GM21529 (cell line): Measurements from ENCODE around the gene SLC6A1.
A peak's percentile ranks its signal among the peaks of the same experiment; 100 is the strongest.

Source experiments
- ATAC-seq: cut with Tn5 transposase; IDR thresholded peaks from one replicate; pipeline ENCODE4 v1.9.1; 2021; ENCODE audit not compliant: unreplicated experiment

Gene SLC6A1

GRCh38 chr3:10992017-10992942 is at the start of gene SLC6A1:
SLC6A1 (plus strand) TSS chr3:10992748; CDS start chr3:11017212, 24,464 bp downstream.
- no peak for ATAC-seq

- no peak for ATAC-seq
Measured at GRCh38 chr3:10944866-10945265, 47.7 kb upstream of the SLC6A1 start.

GRCh38 chr3:10945683-10946287 is 46.8 kb upstream of the SLC6A1 start:
- ATAC-seq = peak; percentile 80

- ATAC-seq = no peak
Measured at GRCh38 chr3:10946526-10946925, 46.0 kb upstream of the SLC6A1 start.

GRCh38 chr3:10948326-10948725 is 44.2 kb upstream of the SLC6A1 start:
- ATAC-seq = no peak

GRCh38 chr3:10949197-10949596 is 43.4 kb upstream of the SLC6A1 start:
- ATAC-seq = no peak

- no peak for ATAC-seq
Measured at GRCh38 chr3:10950476-10951294, 41.9 kb upstream of the SLC6A1 start.

- no peak for ATAC-seq
Measured at GRCh38 chr3:10951295-10951926, 41.1 kb upstream of the SLC6A1 start.

GRCh38 chr3:10952525-10952924 is 40.0 kb upstream of the SLC6A1 start:
- no peak for ATAC-seq

- no peak for ATAC-seq
Measured at GRCh38 chr3:10954740-10955139, 37.8 kb upstream of the SLC6A1 start.

GRCh38 chr3:10955711-10956453 is 36.7 kb upstream of the SLC6A1 start:
- no peak for ATAC-seq

- ATAC-seq = no peak
Measured at GRCh38 chr3:10956531-10956930, 36.0 kb upstream of the SLC6A1 start.

- no peak for ATAC-seq
Measured at GRCh38 chr3:10956986-10957385, 35.6 kb upstream of the SLC6A1 start.

GRCh38 chr3:10957976-10958749 is 34.4 kb upstream of the SLC6A1 start:
- ATAC-seq = no peak

GRCh38 chr3:10960255-10960654 is 32.3 kb upstream of the SLC6A1 start:
- ATAC-seq = no peak

GRCh38 chr3:10961921-10962320 is 30.6 kb upstream of the SLC6A1 start:
- ATAC-seq = no peak

GRCh38 chr3:10962481-10963036 is 30.0 kb upstream of the SLC6A1 start:
- no peak for ATAC-seq

GRCh38 chr3:10964537-10965167 is 27.9 kb upstream of the SLC6A1 start:
- ATAC-seq = no peak

- ATAC-seq = no peak
Measured at GRCh38 chr3:10968401-10968800, 24.1 kb upstream of the SLC6A1 start.
